Right ventricle myocardium superior (tissue), 1 donor: Measurements from ENCODE around the gene NKAIN2. TPM values are rescaled to one million over a fixed set of nuclear protein-coding genes. Genes with fewer than 3 reads are reported as not detected.

Source experiments
- ATAC-seq: fragments of 200-7000 bp; cut with Tn5 transposase; one replicate; pipeline ENCODE4 v1.9.1; 2020; ENCODE audit warnings: mild to moderate bottlenecking; ENCODE audit not compliant: poor library complexity
- DNase-seq: peaks from one replicate; pipeline ENCODE4 v3.0.0-alpha.2; 2020
- intact Hi-C: fragments of 100-400 bp; cut with DNase I; formaldehyde crosslinking; loops from one replicate; pipeline ENCODE4 v1.11.2; 2022
- total RNA-seq: library from RNA; stranded (reverse); fragmentation: NEBNext Ultra II Directional; extraction: Animal tissue kit (Norgen Biotek cat#: 25700); gene quantifications from one replicate; pipeline ENCODE4 v1.2.1, GENCODE V29; 2021
- donor health status: DM: no; HTN: yes; CAD: no; lungs with severe emphysema.

Gene NKAIN2
- total RNA-seq, 1 donor from 2014 or later, result 0.22 TPM

- DNase-seq, result no peak
- ATAC-seq, result no peak
- intact Hi-C loops, result loop anchor here (10.0 kb wide), 2 partner anchors 240 to 990 kb away; no protein-coding TSS in a partner anchor
Measured at GRCh38 chr6:123804787-123805540, 1.3 kb downstream of the NKAIN2 start.

- no peak for ATAC-seq
- intact Hi-C loops, result loop anchor here (10.0 kb wide), 2 partner anchors 239 to 989 kb away; no protein-coding TSS in a partner anchor
Measured at GRCh38 chr6:123805921-123806320, 2.3 kb downstream of the NKAIN2 start.

DNA sequence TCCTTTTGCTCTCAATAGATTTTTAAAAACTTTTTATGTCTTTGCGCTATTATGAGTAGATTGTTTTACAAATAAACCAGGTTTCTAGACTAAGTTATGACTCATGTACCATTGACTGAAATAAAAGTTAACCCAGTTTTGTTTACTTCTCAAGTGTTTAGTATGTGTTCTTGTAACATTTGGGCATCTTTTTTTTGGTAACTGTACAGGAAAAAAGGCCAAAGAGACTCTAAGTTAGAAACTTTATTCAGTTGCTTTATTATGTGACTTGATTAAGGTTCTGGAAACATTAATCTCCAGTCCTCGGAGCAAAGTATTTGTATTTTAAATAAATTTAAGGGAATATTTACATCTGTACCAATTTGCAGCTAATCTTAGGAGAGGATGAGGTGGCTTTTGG, 2.9 kb downstream of the NKAIN2 start:
- intact Hi-C loops, result loop anchor here (10.0 kb wide), 2 partner anchors 238 to 988 kb away; no protein-coding TSS in a partner anchor
- DNase-seq (no peak), ATAC-seq (no peak)

More at GRCh38 chr6:123805921-123806320, 2.3 kb downstream of the NKAIN2 start:
- DNase-seq, result no peak

GRCh38 chr6:123808556-123808955, 4.9 kb downstream of the NKAIN2 start:
- intact Hi-C loops, result loop anchor here (10.0 kb wide), 2 partner anchors 236 to 986 kb away; no protein-coding TSS in a partner anchor
- ATAC-seq, result no peak
- DNase-seq, result no peak

GRCh38 chr6:123810214-123810613, 6.5 kb downstream of the NKAIN2 start:
- no peak for DNase-seq
- no peak for ATAC-seq
- intact Hi-C loops, result no loop called here

DNA sequence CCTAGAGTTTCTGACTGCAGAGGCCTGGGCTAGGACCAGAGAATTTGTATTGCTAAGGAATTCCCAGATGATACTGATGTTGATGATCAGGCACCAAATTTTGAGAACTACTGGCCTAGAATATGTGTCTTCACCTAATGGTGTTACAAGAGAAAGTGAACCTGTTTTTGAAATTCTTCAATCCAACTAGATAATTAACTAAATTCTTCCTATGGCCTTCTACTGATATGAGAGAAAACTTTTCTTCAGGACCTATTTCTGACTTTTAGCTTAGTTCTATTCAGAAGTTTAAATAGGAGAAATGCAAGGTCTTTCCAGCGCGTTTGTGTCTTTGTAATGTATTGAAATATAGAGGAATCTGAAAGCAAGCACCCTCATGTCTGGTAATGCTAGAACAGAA, 7.3 kb downstream of the NKAIN2 start:
- intact Hi-C loops, result no loop called here
- DNase-seq, result no peak
- no peak for ATAC-seq

DNA sequence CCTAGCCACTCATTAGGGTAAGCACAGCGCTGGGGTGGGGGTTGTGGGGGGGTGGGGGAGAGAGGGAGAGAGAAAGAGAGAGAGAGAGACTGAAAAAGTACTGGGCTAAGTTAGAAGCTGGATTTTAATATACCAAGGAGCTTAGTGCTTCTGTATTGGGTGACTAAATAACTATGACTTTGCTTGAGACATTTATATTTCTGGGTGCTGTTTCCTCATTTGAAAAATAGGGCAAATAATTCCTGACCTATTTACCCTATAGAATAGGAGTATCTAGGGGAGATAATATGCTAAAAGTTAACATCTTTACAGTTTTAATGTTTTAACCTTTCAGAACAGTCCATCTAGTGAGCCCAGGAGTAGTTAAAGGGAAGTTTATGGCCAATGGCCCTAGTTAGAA, 7.7 kb downstream of the NKAIN2 start:
- intact Hi-C loops, result no loop called here
- DNase-seq, result no peak
- ATAC-seq, result no peak

DNA sequence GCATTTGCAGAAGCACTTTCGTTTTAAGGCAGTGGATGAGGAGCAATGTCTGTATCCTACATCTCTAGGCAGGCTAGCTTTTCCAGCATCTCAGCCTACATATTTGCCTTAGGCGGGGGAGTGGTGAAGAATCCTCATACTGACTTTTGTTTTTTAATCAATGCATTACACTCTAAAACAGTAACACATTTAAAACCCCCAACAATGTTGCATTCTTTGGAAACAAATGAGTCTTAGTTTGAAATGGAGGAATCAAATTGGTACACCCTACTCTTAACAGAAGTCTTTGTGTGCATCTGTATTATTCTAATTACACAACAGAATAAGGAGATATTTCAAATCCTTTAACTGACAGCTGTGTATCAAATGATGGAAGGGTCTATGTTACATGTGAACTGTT, 9.0 kb downstream of the NKAIN2 start:
- ATAC-seq (no peak), DNase-seq (no peak)
- intact Hi-C loops, result no loop called here

DNA sequence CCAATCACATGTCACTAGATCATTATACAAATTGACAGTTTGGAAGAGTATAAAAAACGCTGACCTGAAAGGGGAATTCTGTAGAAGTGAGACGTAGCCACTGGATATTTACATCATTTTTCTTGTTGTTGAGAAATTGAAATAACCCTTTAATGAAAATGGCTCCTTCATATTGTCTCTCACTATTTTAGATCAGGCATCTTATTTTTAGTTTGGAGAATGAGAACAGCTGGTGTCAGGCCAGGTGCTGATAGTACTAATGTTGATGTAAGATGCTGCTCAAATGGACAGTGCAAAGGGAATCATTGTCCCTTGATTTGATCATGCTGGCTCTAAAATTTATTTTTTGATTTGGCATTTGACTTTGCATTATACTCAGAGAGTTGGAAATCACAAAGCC, 17.4 kb downstream of the NKAIN2 start:
- DNase-seq (no peak), ATAC-seq (no peak)
- intact Hi-C loops, result no loop called here

- ATAC-seq (no peak), DNase-seq (no peak)
- intact Hi-C loops, result no loop called here
Measured at GRCh38 chr6:123829302-123829953, 25.8 kb downstream of the NKAIN2 start.

DNA sequence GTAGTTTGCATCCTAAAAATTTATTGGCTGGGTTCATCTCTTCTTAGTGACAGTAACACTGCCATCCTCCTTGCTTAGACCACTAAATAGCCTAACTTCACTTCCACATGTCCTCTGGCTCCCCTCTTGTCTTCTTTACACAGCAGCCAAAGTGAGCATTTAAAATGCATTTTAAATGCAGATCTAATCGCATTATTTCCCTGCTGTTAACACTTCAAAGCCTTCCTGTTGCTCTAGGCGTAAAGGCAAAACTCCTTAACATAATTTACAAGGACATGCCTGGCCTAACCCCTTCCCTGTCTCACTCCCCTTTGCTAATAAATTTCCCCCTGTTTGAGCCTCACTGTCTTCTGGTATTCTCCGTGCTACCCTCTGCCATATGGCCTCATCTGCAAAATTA, 26.5 kb downstream of the NKAIN2 start:
- intact Hi-C loops, result no loop called here
- no peak for DNase-seq
- ATAC-seq, result no peak

GRCh38 chr6:123838505-123839234, 35.0 kb downstream of the NKAIN2 start:
- intact Hi-C loops, result no loop called here
- DNase-seq (no peak), ATAC-seq (no peak)

DNA sequence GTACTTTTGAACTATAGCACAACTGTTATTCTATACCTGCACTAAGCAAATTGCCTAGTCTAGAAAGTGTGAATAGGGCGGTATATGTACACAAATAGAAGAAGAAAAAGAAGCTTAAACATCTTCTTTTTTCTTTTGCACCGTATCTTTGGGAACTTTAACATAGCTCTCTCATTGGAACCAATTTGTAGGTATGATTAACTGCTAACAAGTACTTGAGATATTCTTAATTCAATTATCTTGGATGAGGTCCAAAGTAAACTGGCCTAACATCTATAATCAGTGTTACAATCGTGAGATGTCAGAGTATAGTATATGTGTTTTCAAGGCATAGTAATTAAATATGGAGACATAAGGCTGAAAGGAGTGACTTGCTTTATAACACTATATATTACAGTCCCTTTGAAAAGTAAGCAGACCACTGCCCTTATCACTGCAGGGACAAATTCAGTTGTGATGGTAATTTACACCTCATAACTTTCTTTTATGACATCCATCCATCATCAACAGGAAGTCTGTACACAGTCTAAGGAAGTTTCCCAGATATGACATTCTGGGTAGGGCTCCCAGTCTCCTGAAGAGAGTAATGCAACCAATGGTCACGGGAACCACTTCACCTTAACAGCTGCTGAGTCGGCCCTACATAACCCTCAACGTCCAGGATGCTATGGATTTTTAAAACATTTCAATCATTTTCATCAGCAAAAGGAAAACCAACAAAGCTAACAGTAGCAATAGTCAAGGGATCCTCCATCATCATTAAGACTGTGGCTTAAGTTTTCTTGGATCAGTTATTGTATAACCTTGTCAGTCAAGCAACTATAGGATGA, 37.6 kb downstream of the NKAIN2 start:
- ATAC-seq, result no peak
- DNase-seq, result no peak
- intact Hi-C loops, result no loop called here

DNA sequence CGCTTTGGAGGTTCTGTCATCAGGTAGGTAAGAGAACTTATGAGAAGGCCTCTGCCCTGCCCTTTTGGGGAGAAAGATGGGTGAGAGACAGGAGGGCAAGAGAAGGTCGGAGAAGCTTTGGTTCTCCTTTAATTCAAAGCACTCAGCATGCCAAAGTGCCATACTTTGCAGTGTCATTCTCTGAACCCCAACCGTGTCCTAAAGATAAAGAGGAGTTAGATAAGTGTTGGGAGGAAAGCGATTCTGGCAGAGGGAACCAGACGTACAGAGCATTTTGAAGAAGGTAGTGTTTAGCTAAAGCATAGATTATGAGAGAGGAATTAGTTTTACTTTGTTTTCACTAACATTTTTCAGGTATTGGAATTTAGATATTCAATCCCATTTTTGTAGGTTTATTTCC, 40.3 kb downstream of the NKAIN2 start:
- ATAC-seq, result no peak
- DNase-seq, result no peak
- intact Hi-C loops, result no loop called here

- ATAC-seq (no peak), DNase-seq (no peak)
- intact Hi-C loops, result no loop called here
Measured at GRCh38 chr6:123848347-123848746, 44.7 kb downstream of the NKAIN2 start.

- DNase-seq, result no peak
- no peak for ATAC-seq
- intact Hi-C loops, result no loop called here
Measured at GRCh38 chr6:123849406-123849805, 45.7 kb downstream of the NKAIN2 start.

- intact Hi-C loops, result no loop called here
- no peak for DNase-seq
- no peak for ATAC-seq
Measured at GRCh38 chr6:123850555-123850954, 46.9 kb downstream of the NKAIN2 start.

DNA sequence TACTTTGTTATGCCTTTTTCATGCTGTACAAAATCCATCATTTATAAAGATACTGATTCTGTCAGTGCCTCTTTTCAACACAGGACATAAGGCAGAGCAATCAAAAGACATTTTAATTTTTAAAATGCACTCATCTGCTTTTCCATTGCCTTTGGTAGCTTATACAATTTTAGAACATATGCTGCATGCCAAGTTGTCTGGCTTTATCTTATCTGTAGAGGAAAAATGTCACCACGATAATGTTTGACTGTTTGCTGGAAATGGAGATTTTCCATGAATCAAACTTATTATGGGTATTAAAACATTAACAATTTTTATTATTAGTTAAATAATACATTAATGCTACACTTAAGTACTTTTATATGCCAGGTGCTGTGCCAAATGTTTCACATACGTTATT, 50.5 kb downstream of the NKAIN2 start:
- no peak for DNase-seq
- intact Hi-C loops, result no loop called here
- no peak for ATAC-seq

- intact Hi-C loops, result no loop called here
- ATAC-seq (no peak), DNase-seq (no peak)
Measured at GRCh38 chr6:123855506-123855905, 51.8 kb downstream of the NKAIN2 start.
